ENCODE measurements around the gene LIN7A.
A peak's percentile ranks its signal among the peaks of the same experiment; 100 is the strongest.

DNA sequence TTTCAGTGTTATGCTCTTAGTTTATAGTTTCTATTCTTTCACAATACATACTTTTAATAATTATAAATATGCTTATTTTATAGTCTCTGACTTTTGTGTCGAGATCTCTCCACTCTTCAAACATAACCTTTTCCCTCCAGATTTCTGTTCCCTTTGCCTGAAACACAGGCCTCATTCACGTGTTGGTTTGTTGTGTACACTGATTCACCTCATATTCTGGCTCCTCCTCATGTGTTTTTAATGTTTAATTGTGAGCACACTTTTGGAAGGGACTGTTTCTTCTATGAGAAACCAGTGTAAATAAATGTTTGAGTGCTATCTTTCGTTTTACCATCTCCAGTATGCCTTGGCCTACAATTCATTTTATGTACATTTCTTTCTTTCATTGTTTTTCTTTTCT, 20.1 kb downstream of the LIN7A start:
- TF ChIP-seq, protein P1, sequence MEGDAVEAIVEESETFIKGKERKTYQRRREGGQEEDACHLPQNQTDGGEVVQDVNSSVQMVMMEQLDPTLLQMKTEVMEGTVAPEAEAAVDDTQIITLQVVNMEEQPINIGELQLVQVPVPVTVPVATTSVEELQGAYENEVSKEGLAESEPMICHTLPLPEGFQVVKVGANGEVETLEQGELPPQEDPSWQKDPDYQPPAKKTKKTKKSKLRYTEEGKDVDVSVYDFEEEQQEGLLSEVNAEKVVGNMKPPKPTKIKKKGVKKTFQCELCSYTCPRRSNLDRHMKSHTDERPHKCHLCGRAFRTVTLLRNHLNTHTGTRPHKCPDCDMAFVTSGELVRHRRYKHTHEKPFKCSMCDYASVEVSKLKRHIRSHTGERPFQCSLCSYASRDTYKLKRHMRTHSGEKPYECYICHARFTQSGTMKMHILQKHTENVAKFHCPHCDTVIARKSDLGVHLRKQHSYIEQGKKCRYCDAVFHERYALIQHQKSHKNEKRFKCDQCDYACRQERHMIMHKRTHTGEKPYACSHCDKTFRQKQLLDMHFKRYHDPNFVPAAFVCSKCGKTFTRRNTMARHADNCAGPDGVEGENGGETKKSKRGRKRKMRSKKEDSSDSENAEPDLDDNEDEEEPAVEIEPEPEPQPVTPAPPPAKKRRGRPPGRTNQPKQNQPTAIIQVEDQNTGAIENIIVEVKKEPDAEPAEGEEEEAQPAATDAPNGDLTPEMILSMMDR (IDR thresholded peaks at IDR 0.05; ENCODE audit: low read depth, low read length, missing input control): no peak
- TF ChIP-seq, protein P2, sequence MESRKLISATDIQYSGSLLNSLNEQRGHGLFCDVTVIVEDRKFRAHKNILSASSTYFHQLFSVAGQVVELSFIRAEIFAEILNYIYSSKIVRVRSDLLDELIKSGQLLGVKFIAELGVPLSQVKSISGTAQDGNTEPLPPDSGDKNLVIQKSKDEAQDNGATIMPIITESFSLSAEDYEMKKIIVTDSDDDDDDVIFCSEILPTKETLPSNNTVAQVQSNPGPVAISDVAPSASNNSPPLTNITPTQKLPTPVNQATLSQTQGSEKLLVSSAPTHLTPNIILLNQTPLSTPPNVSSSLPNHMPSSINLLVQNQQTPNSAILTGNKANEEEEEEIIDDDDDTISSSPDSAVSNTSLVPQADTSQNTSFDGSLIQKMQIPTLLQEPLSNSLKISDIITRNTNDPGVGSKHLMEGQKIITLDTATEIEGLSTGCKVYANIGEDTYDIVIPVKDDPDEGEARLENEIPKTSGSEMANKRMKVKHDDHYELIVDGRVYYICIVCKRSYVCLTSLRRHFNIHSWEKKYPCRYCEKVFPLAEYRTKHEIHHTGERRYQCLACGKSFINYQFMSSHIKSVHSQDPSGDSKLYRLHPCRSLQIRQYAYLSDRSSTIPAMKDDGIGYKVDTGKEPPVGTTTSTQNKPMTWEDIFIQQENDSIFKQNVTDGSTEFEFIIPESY (IDR thresholded peaks at IDR 0.05): peak; percentile 73
- TF ChIP-seq, protein P3, sequence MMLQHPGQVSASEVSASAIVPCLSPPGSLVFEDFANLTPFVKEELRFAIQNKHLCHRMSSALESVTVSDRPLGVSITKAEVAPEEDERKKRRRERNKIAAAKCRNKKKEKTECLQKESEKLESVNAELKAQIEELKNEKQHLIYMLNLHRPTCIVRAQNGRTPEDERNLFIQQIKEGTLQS (IDR thresholded peaks at IDR 0.05): no peak
- peak; percentile 96 for TF ChIP-seq FOXA1 (IDR thresholded peaks at IDR 0.05)
- peak; percentile 69 for TF ChIP-seq SP1 (IDR thresholded peaks at IDR 0.05)
- TF ChIP-seq, protein P4, sequence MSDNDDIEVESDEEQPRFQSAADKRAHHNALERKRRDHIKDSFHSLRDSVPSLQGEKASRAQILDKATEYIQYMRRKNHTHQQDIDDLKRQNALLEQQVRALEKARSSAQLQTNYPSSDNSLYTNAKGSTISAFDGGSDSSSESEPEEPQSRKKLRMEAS (IDR thresholded peaks at IDR 0.05): peak; percentile 71
- TF ChIP-seq, protein P5, sequence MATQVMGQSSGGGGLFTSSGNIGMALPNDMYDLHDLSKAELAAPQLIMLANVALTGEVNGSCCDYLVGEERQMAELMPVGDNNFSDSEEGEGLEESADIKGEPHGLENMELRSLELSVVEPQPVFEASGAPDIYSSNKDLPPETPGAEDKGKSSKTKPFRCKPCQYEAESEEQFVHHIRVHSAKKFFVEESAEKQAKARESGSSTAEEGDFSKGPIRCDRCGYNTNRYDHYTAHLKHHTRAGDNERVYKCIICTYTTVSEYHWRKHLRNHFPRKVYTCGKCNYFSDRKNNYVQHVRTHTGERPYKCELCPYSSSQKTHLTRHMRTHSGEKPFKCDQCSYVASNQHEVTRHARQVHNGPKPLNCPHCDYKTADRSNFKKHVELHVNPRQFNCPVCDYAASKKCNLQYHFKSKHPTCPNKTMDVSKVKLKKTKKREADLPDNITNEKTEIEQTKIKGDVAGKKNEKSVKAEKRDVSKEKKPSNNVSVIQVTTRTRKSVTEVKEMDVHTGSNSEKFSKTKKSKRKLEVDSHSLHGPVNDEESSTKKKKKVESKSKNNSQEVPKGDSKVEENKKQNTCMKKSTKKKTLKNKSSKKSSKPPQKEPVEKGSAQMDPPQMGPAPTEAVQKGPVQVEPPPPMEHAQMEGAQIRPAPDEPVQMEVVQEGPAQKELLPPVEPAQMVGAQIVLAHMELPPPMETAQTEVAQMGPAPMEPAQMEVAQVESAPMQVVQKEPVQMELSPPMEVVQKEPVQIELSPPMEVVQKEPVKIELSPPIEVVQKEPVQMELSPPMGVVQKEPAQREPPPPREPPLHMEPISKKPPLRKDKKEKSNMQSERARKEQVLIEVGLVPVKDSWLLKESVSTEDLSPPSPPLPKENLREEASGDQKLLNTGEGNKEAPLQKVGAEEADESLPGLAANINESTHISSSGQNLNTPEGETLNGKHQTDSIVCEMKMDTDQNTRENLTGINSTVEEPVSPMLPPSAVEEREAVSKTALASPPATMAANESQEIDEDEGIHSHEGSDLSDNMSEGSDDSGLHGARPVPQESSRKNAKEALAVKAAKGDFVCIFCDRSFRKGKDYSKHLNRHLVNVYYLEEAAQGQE (IDR thresholded peaks at IDR 0.05): peak; percentile 77
- TF ChIP-seq YY1 (IDR thresholded peaks at IDR 0.05): peak; percentile 68
- TF ChIP-seq GABPA (IDR thresholded peaks at IDR 0.05 in 1 of 2, conservative IDR thresholded peaks at IDR 0.05 in 1 of 2): peak in 1 of 2 donors; percentile 6
